Ectodermal cell (in vitro differentiated cells): ENCODE data around the gene PEBP1.

Experiments used
- H3K27ac ChIP-seq: 2 replicates; pipeline ENCODE4 v1.7.0; 2013; ENCODE audit warnings: mild to moderate bottlenecking, low read depth, low read length; ENCODE audit not compliant: insufficient read depth, poor library complexity, severe bottlenecking
- H3K27me3 ChIP-seq: 2 replicates; pipeline ENCODE4 v1.7.0; 2013; ENCODE audit warnings: mild to moderate bottlenecking, low read length; ENCODE audit not compliant: insufficient read depth, control insufficient read depth, poor library complexity, severe bottlenecking
- H3K36me3 ChIP-seq: one replicate; pipeline ENCODE4 v1.7.0; 2013; ENCODE audit warnings: low read length; ENCODE audit not compliant: control insufficient read depth, insufficient read depth
- H3K4me1 ChIP-seq: one replicate; pipeline ENCODE4 v1.7.0; 2013; ENCODE audit warnings: low read length; ENCODE audit not compliant: control insufficient read depth, insufficient read depth
- H3K4me3 ChIP-seq: 2 replicates; pipeline ENCODE4 v1.7.0; 2013; ENCODE audit warnings: low read depth, low read length, control low read depth; ENCODE audit not compliant: insufficient read depth
- H3K9me3 ChIP-seq: 2 replicates; pipeline ENCODE4 v1.7.0; 2013; ENCODE audit warnings: mild to moderate bottlenecking, low read length, moderate library complexity; ENCODE audit not compliant: control insufficient read depth
- WGBS, 2 experiments: methylation state at CpG; one replicate each; pipeline ENCODE4 v1.1.7; 2013; ENCODE audit warnings: missing lambda C conversion rate in 2 of 2; 5-methylcytosine and 5-hydroxymethylcytosine counted together

Gene PEBP1

DNA sequence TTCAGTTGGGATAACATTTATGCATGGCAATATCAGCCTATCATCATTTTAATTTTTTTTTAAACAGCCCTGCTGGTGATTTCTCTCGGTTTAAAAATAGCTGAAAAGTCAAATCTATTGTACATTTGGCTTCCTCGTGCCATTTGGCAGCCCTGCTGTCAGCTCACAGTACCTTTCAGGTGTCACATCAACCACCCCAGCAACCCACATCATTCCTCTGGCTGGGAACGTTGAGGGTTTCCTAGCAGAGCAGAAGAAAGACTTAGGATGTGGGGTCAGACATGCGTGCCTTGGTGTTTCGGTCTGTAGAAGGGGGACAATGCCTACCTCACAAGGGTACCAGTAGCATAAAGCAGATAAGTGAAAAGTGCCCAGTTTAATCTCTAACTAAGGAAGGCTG, 15.8 kb downstream of the PEBP1 start:
- H3K27me3 ChIP-seq = no peaks in the 10 kb centered on the region
- H3K4me3 ChIP-seq = no peak overlapping the region
- 92 to 94% methylated on average over 5 of the region's 5 CpGs for WGBS, 2 experiments
- H3K9me3 ChIP-seq = no peaks in the 10 kb centered on the region
- no peaks in the 10 kb centered on the region for H3K4me1 ChIP-seq
- H3K27ac ChIP-seq = no peak overlapping the region
- peaks cover 6% of the 10 kb centered on the region for H3K36me3 ChIP-seq

DNA sequence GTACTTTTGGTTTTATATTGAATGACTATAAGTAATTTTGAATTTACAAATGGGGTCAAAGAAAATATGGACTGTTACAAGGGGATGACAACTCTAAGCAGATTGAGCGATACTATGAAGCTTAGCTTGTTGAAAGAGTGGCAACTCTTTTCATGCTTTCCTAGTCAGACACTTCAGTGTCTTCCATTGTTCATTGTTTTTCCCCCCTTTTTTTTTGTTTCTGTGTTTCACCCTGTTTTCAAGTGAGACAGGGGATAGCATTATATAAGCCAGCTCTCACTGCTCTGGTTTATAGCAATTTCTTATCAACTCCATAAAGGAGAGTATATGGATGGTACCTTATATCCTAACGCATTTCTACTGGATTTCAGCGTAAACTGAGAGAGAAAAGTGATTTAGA, 24.6 kb downstream of the PEBP1 start:
- Histone ChIP-seq H3K9me3 (no peaks in the 10 kb centered on the region), H3K4me1 (no peaks in the 10 kb centered on the region), H3K27me3 (no peaks in the 10 kb centered on the region), H3K4me3 (no peak overlapping the region), H3K36me3 (no peaks in the 10 kb centered on the region), H3K27ac (no peak overlapping the region)
- WGBS, 2 experiments = 95 to 100% methylated on average over 3 of the region's 3 CpGs

DNA sequence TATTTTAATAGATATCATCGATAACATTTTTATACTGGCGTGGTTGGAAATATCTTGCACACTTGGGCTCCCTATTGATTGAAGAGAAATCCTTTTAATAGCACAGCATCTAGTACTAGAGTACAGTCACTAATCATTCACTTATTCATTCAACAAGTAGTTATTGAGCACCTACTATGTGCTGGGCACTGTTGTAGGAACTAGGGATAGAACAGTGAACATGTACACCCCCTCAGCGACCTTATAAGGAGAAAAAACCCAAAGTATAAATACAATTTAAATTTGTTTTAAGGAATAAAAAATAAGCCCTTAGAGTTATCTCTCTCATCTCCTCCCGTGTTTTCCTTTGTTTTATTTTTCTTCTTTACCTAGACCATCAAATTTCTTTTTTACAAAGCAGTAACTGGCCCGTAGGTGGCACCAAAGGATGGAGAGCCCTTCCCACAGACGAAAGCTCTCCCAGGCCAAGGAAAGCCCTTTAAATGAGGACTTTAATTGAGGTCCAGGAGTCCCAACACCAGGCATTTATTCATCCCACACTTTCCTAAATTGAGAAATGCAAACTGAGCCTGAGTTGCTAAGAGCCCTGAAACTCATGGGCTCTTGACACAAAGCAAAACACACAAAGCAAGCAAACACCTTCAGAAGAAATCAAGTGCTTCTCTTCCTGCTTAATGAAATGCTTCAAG, 29.0 kb downstream of the PEBP1 start:
- Histone ChIP-seq H3K27ac (no peak overlapping the region), H3K4me1 (no peaks in the 10 kb centered on the region), H3K27me3 (no peaks in the 10 kb centered on the region), H3K36me3 (no peaks in the 10 kb centered on the region), H3K4me3 (no peak overlapping the region), H3K9me3 (no peaks in the 10 kb centered on the region)
- WGBS, 2 experiments = 50 to 57% methylated on average over 5 of the region's 6 CpGs

DNA sequence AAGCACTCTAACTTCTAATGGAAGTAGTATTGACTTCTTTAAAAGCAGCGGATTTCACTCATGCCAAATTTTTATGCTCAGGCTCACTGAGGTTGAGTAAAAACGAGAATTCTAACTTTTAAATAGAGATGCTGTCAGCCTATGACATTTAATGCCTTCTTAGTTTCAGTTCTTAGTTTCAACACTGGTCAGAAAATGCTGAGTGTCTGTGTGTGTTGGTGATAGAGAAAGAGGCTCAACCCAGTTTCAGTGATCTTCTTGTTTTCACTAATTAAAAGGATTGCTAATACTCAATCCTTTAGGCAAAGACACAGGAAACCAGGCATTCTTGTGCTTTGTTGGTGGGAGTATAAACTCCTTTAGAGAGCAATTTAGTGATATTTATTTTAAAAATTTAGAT, 31.0 kb downstream of the PEBP1 start:
- Histone ChIP-seq H3K27ac (no peak overlapping the region), H3K4me1 (no peaks in the 10 kb centered on the region), H3K27me3 (no peaks in the 10 kb centered on the region), H3K9me3 (no peaks in the 10 kb centered on the region), H3K36me3 (no peaks in the 10 kb centered on the region), H3K4me3 (no peak overlapping the region)
- 83 to 95% methylated on average over 2 of the region's 2 CpGs for WGBS, 2 experiments

DNA sequence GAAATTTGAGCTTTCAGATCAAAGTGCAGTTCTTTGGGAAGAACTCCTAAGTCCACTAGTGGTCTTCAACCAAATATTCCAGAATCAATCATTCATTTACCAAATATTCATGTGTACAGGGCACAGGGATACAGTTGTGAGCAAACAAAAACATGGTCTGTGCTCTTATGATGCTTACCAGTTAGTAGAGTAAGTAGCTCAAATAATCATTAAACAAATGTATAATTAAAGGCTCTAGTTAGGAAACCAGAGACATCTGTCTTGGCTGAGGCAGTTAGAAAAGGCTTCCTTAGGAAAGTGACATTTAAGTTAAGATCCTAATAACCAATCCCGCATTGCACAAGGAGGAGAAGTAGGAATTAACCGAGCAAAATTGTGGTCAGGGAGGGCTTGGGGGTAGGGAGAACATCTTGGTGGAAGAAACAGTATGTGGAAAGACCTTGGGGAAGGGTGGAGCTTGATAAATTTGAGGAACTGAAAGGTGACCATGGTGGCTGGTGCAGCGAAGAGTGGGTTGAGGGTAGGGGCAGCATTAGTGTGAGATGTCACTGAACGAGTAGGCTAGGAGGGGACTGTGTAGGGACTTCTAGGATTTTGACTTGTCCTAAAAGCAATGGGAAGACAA, 40.0 kb downstream of the PEBP1 start:
- H3K4me3 ChIP-seq = no peak overlapping the region
- no peak overlapping the region for H3K27ac ChIP-seq
- no peaks in the 10 kb centered on the region for H3K27me3 ChIP-seq
- no peaks in the 10 kb centered on the region for H3K36me3 ChIP-seq
- WGBS, 2 experiments = 95 to 96% methylated on average over 4 of the region's 4 CpGs
- H3K9me3 ChIP-seq = no peaks in the 10 kb centered on the region
- no peaks in the 10 kb centered on the region for H3K4me1 ChIP-seq

DNA sequence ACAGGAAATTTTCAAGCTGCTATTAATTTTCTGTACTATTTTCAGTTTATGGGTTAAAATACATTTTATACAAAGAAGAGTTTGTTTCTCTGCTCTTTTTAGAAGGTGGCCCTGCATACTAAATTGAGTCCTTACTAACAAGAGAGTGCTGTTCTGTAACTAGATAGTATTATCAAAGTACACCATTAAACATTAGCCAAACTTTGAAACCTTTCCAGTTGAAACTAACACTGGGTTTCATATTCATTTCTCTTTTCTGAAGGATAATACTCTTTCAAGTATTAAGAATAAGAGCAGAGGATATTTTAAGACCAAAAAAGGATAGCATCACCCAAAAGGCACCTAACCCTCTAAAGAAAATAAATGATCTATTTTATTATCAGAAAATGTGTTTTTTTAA, 47.2 kb downstream of the PEBP1 start:
- Histone ChIP-seq H3K9me3 (no peaks in the 10 kb centered on the region), H3K4me1 (no peaks in the 10 kb centered on the region), H3K27me3 (no peaks in the 10 kb centered on the region), H3K27ac (no peak overlapping the region), H3K36me3 (no peaks in the 10 kb centered on the region), H3K4me3 (no peak overlapping the region)

DNA sequence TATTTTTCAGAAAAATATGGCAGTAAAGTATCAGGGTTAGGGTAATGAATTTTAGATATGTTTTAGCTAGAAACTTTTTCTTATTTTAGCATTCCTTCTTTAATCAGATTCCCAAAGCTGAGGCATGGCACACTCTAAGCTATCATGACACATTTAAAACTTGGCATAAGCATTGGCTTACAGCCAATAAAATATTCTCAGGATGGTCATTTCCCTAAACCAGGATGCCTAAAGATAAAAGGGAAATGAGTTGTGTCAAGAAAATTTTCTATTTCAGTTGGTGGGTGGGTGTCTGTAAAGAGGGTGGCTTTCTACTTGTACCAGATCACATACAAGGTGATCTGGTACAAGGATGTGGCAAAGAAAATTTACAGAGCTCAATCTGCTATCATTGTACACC, 47.8 kb downstream of the PEBP1 start:
- no peaks in the 10 kb centered on the region for H3K36me3 ChIP-seq
- no peak overlapping the region for H3K27ac ChIP-seq
- peaks cover 1% of the 10 kb centered on the region for H3K4me1 ChIP-seq
- no peaks in the 10 kb centered on the region for H3K9me3 ChIP-seq
- no peak overlapping the region for H3K4me3 ChIP-seq
- H3K27me3 ChIP-seq = no peaks in the 10 kb centered on the region

DNA sequence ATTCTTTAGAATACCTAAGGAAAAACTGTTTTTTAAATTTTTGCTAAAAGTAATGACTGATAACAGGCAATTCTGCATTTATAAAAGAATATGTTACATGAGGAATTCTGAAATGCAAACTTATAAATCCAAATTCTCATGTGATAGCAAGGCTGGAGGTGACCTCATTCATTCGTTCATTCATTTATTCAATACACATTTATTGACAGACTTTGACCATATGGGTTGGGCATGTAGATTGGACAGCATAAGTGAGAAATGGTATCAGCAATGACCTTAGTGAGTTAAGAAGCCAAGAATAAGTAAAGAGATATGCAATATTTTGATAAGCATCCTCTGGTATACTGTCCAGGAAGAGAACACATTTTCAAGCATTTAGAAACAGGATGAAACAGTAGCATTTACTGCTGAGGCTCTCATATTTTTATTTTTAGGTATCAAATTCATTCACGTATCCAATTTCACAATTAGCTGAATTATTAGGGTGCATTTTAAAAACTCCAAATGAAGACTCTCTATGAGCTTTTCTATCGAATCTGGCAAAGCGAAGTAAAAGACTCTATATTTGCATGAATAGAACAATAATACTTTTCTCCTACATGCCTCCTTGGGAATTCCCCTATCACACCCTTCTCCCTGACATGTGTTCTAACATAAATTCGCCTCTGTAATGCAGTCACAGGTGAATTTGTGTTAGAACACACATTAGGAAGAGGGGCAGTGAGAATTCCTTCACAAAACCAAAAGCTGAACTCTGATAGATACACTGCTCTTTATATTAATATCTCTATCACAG, 49.9 kb downstream of the PEBP1 start:
- Histone ChIP-seq H3K27me3 (no peaks in the 10 kb centered on the region), H3K9me3 (no peaks in the 10 kb centered on the region), H3K4me3 (no peak overlapping the region), H3K36me3 (no peaks in the 10 kb centered on the region), H3K27ac (no peak overlapping the region), H3K4me1 (peaks cover 11% of the 10 kb centered on the region)
- WGBS, 2 experiments = 87 to 92% methylated on average over 3 to 4 of the region's 5 CpGs

DNA sequence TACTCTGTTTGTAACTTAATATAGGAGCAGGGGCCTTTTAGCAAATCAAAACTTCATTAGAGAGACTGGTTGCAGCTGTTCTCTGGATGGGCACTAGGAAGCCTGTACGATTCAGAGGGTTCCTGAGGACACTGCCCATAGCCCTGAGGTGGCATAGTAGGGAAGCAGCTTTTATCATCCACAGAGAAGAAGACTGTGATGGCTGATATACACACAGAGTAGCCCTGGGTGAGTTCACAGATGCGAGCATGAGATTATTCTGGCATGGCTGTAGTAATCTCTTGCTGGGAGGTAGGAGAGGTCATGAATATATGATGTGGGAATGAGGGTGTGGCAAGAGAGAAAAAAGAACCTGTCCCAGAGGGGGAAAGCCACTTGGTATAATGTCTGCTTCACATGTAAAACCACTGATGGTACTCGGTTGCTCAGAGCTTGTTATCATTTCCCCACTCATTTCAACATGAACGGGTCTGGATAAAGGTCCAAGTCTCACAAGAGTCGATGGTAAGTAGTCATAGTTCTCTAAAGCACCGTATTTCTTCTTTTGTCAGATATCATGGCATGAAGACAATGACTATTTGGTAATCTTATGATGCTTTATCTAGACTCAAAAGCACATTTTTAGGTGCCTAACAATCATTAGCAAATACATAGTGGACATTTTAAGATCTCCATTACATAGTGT, 52.0 kb downstream of the PEBP1 start:
- H3K27ac ChIP-seq = no peak overlapping the region
- WGBS, 2 experiments = 91% methylated on average over 6 of the region's 6 CpGs
- H3K9me3 ChIP-seq = no peaks in the 10 kb centered on the region
- H3K36me3 ChIP-seq = no peaks in the 10 kb centered on the region
- peaks cover 11% of the 10 kb centered on the region for H3K4me1 ChIP-seq
- no peaks in the 10 kb centered on the region for H3K27me3 ChIP-seq
- no peak overlapping the region for H3K4me3 ChIP-seq
